GM19023 (cell line): Measurements from ENCODE around the gene COL4A1.

ENCODE experiments used
- ATAC-seq: cut with Tn5 transposase; IDR thresholded peaks from one replicate; pipeline ENCODE4 v1.9.1; 2021; ENCODE audit warnings: mild to moderate bottlenecking, moderate library complexity; ENCODE audit not compliant: unreplicated experiment

Gene COL4A1

DNA sequence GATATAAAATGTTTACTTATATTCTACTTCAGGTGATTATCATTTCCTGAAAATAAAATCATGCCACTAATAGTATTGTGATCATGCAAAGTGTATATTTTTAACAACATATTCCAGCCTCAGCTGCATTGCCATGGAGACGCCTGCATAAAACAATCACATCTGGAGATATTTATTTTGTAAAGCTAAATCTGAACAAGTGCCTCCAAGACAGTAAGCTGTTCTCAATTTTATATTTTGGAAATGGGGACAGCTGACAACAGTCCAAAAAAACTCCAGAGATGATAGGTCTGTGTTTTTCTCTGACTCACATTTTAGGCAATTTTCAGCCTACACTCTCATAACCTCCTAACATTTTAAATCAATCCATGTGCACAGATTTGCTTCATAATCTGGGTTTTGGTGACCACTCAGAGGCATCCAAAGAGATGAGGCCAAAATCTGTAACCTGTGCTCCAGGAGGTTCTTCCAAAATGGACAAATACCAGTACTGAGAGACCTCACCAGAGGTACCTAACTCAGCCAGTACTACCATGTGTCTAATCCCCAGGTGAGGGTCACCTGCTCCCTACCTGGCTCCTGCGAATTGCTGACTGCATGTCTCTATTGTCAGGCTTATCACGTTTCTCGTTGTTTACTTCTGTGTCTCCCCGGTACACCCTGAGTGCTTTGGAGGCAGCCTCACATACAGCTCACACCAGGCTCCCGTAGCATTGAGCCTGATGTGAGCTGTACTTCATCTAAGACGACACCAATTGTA is 62.7 kb downstream of the COL4A1 start:
- no peak for ATAC-seq

DNA sequence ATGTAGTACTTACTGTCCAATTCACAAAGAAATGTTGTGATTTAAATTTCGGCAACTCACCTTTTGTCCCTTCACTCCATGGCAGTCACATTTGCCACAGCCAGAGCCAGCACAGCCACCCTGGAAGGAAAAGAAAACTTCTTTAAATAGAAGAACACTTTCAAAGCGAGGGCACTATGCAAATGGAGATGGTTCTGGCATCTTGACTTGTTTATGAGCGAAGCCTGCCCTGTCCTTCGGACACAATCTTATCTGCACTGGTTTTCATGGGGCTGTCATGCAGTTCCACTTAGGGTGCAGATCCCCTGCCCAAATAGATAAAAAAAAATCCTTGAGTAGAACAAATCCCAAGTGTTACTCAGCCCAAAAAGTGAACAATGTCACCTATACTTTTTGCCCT is 64.3 kb downstream of the COL4A1 start:
- ATAC-seq, result no peak

GRCh38 chr13:110240943-110241342 is 66.0 kb downstream of the COL4A1 start:
- ATAC-seq, result no peak

- no peak for ATAC-seq
Measured at GRCh38 chr13:110240352-110240751, 66.6 kb downstream of the COL4A1 start.

- ATAC-seq, result no peak
Measured at GRCh38 chr13:110239280-110240125, 67.5 kb downstream of the COL4A1 start.

- no peak for ATAC-seq
Measured at GRCh38 chr13:110238818-110239195, 68.2 kb downstream of the COL4A1 start.

GRCh38 chr13:110237875-110238817 is 68.8 kb downstream of the COL4A1 start:
- no peak for ATAC-seq

GRCh38 chr13:110236831-110237261 is 70.1 kb downstream of the COL4A1 start:
- no peak for ATAC-seq

DNA sequence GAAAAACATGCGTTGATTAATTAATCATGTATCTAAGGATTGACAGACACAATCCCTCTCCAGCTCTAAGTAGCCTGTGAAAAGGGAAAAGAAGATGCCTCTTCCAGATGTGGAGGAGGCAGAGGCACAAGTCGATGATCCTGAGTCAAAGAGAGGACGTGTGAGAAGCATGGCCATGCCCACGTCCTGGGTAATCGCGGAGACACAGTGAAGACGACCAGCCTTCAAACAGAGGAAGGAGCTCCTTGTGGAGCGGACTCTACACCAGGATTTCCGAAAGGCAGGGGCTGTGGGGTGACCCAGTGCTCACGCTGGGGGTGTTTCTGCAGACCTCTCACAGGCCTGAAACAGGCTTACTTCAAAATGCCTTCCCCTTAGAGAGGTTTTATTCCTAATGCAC is 70.5 kb downstream of the COL4A1 start:
- ATAC-seq, result no peak

DNA sequence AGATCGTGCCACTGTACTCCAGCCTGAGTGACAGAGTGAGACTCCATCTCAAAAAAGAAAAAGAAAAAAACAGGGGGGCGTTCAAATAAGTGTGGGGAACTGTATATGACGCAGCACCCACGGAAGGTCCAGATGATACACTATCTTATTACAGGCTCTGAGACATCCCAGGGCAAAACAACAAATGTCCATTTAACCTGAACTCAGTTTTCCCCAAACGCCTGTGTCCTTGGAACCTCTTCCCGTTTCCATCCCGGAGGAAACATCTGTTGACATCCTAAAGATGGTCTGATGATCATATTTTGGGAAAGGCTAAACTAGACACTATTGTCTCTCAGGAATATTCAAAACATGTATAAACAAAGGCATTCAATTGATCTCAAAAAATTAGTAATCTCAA is 72.4 kb downstream of the COL4A1 start:
- no peak for ATAC-seq

DNA sequence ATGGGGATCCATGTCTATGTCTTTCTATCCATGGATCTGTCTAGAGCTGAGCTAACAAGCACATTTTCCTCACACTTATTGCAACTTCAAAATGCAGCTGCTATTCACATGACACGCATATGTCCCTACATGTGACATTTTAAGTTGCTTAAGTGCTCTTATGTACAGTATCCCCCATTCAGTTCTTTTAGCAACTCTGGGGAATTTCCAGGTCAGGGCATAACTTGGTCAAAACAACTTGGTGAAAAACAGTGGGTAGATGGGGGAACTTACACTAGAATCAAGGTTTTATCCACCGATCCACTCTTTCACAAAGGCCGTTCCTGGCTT is 73.0 kb downstream of the COL4A1 start:
- ATAC-seq, result no peak

GRCh38 chr13:110233181-110233950 is 73.6 kb downstream of the COL4A1 start:
- no peak for ATAC-seq

DNA sequence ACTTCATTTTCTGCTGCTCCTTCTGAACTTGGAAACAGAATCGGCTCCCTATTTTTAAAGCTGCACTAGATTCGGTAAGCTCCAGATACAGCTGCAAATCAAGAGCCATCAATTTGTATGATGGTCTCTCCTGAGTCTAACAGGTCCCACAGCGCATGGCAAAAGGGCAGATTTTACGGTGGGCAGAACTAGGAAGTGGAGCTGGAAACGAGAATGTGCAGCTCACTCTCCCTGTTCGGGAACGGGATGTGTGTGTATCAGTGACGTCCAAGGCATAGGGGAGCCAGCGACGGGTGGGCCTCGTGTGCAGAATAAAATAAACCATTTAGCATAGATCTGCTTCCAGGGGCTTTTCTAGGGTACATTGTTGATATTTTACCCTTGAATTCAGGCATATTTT is 74.2 kb downstream of the COL4A1 start:
- no peak for ATAC-seq

DNA sequence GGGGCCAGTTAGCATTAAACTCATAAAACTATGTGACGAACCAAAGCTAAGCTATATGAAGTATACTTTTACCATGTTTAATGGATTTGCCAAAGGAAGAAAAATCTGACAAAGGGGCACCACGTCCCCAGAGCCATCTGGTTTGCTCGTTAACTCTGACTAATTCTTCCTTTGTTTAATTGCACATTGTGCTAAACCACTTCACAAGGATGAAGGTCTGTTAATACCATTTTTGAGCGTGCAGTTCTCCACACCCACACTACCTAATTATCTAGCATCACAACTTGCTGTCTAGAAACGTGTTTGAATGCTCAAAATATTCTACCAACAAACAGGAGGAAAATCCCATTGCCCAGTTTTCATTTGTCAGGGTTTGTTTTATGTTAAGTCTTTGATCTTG is 74.8 kb downstream of the COL4A1 start:
- ATAC-seq, result no peak

DNA sequence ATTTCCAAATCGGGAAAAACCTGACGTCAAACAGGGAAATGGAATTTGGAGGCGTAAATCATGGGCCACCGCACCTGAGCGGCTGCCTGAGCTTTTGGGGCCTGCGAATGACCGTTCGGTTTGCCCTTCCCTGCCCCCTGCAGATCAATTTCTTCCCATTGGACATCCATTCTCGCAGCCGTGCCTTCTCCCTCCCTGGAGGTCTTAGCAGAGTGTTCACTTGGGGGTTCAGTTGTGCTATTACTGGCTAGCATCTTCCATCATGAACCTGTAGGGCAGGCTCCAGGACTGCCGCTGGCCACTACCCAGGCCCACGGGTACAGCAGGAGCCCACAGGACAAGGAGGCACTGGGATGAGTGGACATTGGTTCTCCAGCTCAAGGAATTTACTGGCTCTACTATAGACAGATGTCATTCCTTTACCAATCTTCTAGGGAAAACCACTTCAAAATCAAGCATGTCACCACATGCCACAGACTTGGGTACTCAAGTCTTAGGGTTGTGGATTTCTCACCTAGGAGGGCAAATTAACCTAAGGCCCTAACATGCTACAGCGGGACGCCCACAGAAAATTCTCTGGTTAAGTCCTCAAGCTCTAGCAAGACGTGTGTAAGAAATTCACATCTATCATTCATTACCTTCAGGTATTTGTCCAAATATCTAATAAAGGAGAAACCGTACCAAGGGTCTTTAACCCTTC is 75.5 kb downstream of the COL4A1 start:
- ATAC-seq, result no peak

DNA sequence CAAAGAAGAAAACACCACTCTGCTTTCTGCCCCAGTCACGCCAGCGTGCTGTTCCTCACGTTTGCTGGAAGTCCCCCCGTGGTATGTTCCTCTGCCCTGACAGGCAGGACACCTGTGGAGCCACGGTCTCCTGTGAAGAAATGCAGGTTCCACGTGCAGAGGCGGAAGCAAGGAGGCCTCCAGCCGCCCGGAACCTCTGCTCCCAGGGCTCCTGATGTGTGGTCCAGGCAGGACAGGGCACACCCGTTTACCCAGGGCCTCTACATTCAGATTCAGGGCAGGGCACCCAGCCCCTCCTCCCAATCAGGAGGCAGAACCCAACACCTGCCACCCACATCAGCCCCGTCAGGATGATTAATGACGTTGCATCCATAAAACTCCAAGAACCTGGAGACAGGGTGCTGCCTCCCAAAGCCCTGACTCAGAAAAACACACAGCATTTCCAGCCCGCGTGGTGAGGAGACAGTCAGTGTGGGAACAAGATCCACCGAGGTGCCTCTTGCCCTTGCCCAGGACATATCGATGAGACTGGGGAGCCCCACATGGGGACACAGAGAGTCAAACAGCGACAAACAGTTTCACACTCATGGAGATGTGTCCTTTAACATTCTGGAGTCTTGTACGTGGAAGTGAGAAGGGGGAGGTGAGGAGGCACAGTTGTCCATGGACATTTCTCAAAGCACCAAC is 76.2 kb downstream of the COL4A1 start:
- ATAC-seq, result no peak

- no peak for ATAC-seq
Measured at GRCh38 chr13:110229905-110230563, 76.9 kb downstream of the COL4A1 start.

DNA sequence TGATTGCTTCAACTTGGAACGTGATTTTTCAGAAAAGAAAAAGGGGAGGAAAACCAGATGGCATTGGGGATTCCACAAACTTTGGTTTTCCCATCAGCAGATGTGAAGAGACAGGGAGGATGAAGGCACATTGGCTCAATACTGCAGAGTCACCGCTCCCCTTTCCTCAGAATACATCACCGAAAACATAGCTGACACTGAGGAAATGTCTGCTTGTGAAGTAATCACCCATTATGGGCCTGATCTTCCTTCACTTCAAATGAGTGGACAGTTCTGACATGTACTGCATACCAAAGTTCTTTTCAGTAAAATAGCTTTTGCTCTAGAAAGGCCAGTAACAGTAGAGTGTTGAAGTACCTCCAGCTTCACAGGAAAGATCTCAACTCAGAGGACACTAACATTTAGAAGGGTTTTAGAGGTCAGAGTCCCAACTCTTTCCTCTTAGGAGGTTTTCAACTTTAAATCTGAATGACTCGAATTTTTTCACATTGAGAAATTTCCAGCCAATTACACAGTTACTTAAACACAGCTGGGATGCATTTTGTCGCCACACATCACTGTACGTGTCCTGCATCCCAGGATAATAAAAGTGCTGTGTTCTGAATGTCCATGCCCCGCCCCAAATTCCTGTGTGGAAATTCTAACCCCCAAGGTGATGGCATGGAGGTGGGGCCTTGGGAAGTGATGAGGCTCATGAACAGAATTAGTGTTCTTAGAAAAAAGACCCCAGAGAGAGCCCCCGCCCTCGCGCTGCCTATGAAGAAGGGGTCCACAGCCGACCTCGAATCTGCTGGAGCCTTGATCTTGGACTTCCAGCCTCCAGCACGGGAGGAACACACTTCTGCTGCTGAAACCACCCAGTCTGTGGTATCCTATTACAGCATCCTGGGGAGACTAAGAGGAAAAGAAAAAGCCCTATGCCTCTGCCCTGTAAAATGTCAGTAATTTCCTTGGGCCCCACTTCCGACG is 77.7 kb downstream of the COL4A1 start:
- no peak for ATAC-seq
